ENCODE measurements around the gene KIF26B. TPM values are rescaled to one million over a fixed set of nuclear protein-coding genes. Genes with fewer than 3 reads are reported as not detected.

KIF26B gene
- total RNA-seq, 1 experiment from 2014 or later = 1.2 TPM

- no peak for TF ChIP-seq FOXP4 (CRISPR knock-in tag; IDR thresholded peaks at IDR 0.05)
- TF ChIP-seq ZNF396 (CRISPR knock-in tag; IDR thresholded peaks at IDR 0.05; ENCODE audit: borderline replicate concordance) = no peak
- TF ChIP-seq FOXP1 (CRISPR knock-in tag; IDR thresholded peaks at IDR 0.05; ENCODE audit: borderline replicate concordance) = no peak
These were observed 306.9 kb downstream of the KIF26B start (continued) for GRCh38 chr1:245461681-245462080.

- ChIA-PET POLR2A (no interaction called here), CTCF (no interaction called here)
- Mint-ChIP-seq H3K9me3 (no peaks in the 10 kb centered on the region), H3K27me3 (ENCODE audit: low read depth) (peaks cover 3% of the 10 kb centered on the region; the same call in 1 of the 2 replicates), H3K36me3 (no peaks in the 10 kb centered on the region), H3K27ac (no peak overlapping the region), H3K4me1 (peaks cover 5% of the 10 kb centered on the region), H3K4me3 (no peak overlapping the region)
- ATAC-seq = no peak
- TF ChIP-seq TEAD4 (CRISPR knock-in tag; IDR thresholded peaks at IDR 0.05) = no peak
- TF ChIP-seq ZNF512 (CRISPR knock-in tag; IDR thresholded peaks at IDR 0.05; ENCODE audit: borderline replicate concordance) = no peak
- TF ChIP-seq ZNF317 (CRISPR knock-in tag; IDR thresholded peaks at IDR 0.05; ENCODE audit: borderline replicate concordance, low read depth) = no peak
- no peak for TF ChIP-seq MXD4 (CRISPR knock-in tag; IDR thresholded peaks at IDR 0.05; ENCODE audit: borderline replicate concordance)
- TF ChIP-seq ZNF416 (CRISPR knock-in tag; IDR thresholded peaks at IDR 0.05) = no peak
- TF ChIP-seq FOXJ3 (CRISPR knock-in tag; IDR thresholded peaks at IDR 0.05; ENCODE audit: borderline replicate concordance) = no peak
- TF ChIP-seq SOX15 (CRISPR knock-in tag; IDR thresholded peaks at IDR 0.05) = no peak
- TF ChIP-seq SP1 (CRISPR knock-in tag; conservative IDR thresholded peaks at IDR 0.05) = no peak
- no peak for TF ChIP-seq AR (CRISPR knock-in tag; IDR thresholded peaks at IDR 0.05)
- no peak for TF ChIP-seq ZNF423 (CRISPR knock-in tag; IDR thresholded peaks at IDR 0.05)
- TF ChIP-seq MLX (CRISPR knock-in tag; IDR thresholded peaks at IDR 0.05) = no peak
- no peak for TF ChIP-seq ZNF263 (CRISPR knock-in tag; IDR thresholded peaks at IDR 0.05; ENCODE audit: low read depth)
- TF ChIP-seq E2F1 (CRISPR knock-in tag; IDR thresholded peaks at IDR 0.05) = no peak
- TF ChIP-seq FOXK1 (CRISPR knock-in tag; IDR thresholded peaks at IDR 0.05) = no peak
- DNase-seq (ENCODE audit: low spot score) = no peak
These were observed 307.4 kb downstream of the KIF26B start for GRCh38 chr1:245462161-245462560.
